Fibroblast of lung (primary cell): ENCODE data around the gene CP. TPM values are rescaled to one million over a fixed set of nuclear protein-coding genes. Genes with fewer than 3 reads are reported as not detected.

Experiments
- DNase-seq, 2 donors: peaks; one replicate each; pipeline versions ENCODE4 v3.0.0 to v3.0.0-alpha.2; 2010; ENCODE audit warnings: low read depth in 2 of 2
- H2AFZ ChIP-seq: 2 replicates; pipeline ENCODE4 v1.5.1; 2012; ENCODE audit warnings: low read length, control low read depth, inconsistent platforms
- H3K27ac ChIP-seq: 2 replicates; pipeline ENCODE4 v1.5.1; 2011; ENCODE audit warnings: low read length, control low read depth; ENCODE audit not compliant: insufficient read depth
- H3K27me3 ChIP-seq: 2 replicates; pipeline ENCODE4 v1.5.1; 2011; ENCODE audit warnings: mild to moderate bottlenecking, low read length; ENCODE audit not compliant: control insufficient read depth, insufficient read depth
- H3K36me3 ChIP-seq: 2 replicates; pipeline ENCODE4 v1.5.1; 2011; ENCODE audit warnings: low read length; ENCODE audit not compliant: control insufficient read depth, insufficient read depth
- H3K4me1 ChIP-seq: 2 replicates; pipeline ENCODE4 v1.5.1; 2011; ENCODE audit warnings: low read length; ENCODE audit not compliant: control insufficient read depth, insufficient read depth; ENCODE audit errors: extremely low read depth
- H3K4me2 ChIP-seq: 2 replicates; pipeline ENCODE4 v1.5.1; 2011; ENCODE audit warnings: low read length, control low read depth; ENCODE audit not compliant: insufficient read depth; ENCODE audit errors: extremely low read depth
- H3K4me3 ChIP-seq, 4 experiments: fragments of 200-600 bp in 1 of 4; sonication (generic) in 1 of 4; replicated peaks in 1 of 4; 2 replicates each; pipeline ENCODE4 v1.5.1; 2011 to 2016; ENCODE audit warnings: low read length in 4 of 4, low read depth in 3 of 4, mild to moderate bottlenecking in 3 of 4, control low read depth in 2 of 4, inconsistent platforms in 1 of 4, mixed read lengths in 1 of 4; ENCODE audit not compliant: insufficient read depth in 1 of 4; ENCODE audit errors: control extremely low read depth in 1 of 4
- H3K79me2 ChIP-seq: 2 replicates; pipeline ENCODE4 v1.5.1; 2012; ENCODE audit warnings: mild to moderate bottlenecking, low read length, inconsistent platforms; ENCODE audit not compliant: control insufficient read depth, insufficient read depth
- H3K9ac ChIP-seq: 2 replicates; pipeline ENCODE4 v1.5.1; 2011; ENCODE audit warnings: mild to moderate bottlenecking, low read length, control low read depth; ENCODE audit not compliant: insufficient read depth
- H3K9me3 ChIP-seq: 2 replicates; pipeline ENCODE4 v1.5.1; 2012; ENCODE audit warnings: low read depth, low read length; ENCODE audit not compliant: control insufficient read depth, insufficient read depth
- H4K20me1 ChIP-seq: 2 replicates; pipeline ENCODE4 v1.5.1; 2011; ENCODE audit warnings: low read length; ENCODE audit not compliant: control insufficient read depth, insufficient read depth; ENCODE audit errors: extremely low read depth
- CTCF ChIP-seq, 2 donors: IDR thresholded peaks in 1 of 2; conservative IDR thresholded peaks in 1 of 2; 1 replicate in 1 of 2; 2 replicates in 1 of 2; pipeline ENCODE4 v1.5.1; 2011 to 2012; ENCODE audit warnings: low read length in 2 of 2, control low read depth in 1 of 2, inconsistent platforms in 1 of 2, low read depth in 1 of 2, mild to moderate bottlenecking in 1 of 2
- EZH2 ChIP-seq: IDR thresholded peaks from 2 replicates; pipeline ENCODE4 v1.5.1; 2012; ENCODE audit warnings: low read length, control low read depth, mild to moderate bottlenecking; ENCODE audit errors: missing control alignments
- polyA plus RNA-seq, 2 donors: library from polyadenylated mRNA; depleted of rRNA in 1 of 2; stranded (reverse) in 1 of 2; unstranded in 1 of 2; fragments of >200 nt; gene quantifications; 2 replicates each; pipeline ENCODE4 v1.2.1, GENCODE V29; 2011 to 2012; ENCODE audit warnings: missing spikeins in 1 of 2
- total RNA-seq: library from RNA; depleted of rRNA; stranded (reverse); fragments of >200 nt; gene quantifications from 2 replicates; pipeline ENCODE4 v1.2.1, GENCODE V29; 2014

CP gene
- total and polyA plus RNA-seq, 2 donors (not counting 1 experiment from before 2014, with no cell fraction given): 0.03 TPM; not detected in 1

GRCh38 chr3:149145974-149146373, 75.7 kb downstream of the CP start:
- Histone ChIP-seq H3K27ac (no peak overlapping the region), H2AFZ (no peak overlapping the region), H3K4me2 (no peak overlapping the region), H3K9ac (no peak overlapping the region), H3K4me3 (no peak overlapping the region), H3K79me2 (no peaks in the 10 kb centered on the region), H3K9me3 (no peaks in the 10 kb centered on the region), H3K4me1 (no peaks in the 10 kb centered on the region), H4K20me1 (no peaks in the 10 kb centered on the region), H3K27me3 (no peaks in the 10 kb centered on the region), H3K36me3 (peaks cover 6% of the 10 kb centered on the region)
- TF ChIP-seq EZH2 (no peak), CTCF (conservative IDR thresholded peaks at IDR 0.05 in 1 of 2, IDR thresholded peaks at IDR 0.05 in 1 of 2; ENCODE audit: low read depth in 1 of 2, low read length in 2 of 2) (no peak)
- no peak for DNase-seq

- no peaks in the 10 kb centered on the region for H3K9me3 ChIP-seq
- no peaks in the 10 kb centered on the region for H3K27me3 ChIP-seq
- H3K9ac ChIP-seq: no peak overlapping the region
- DNase-seq: no peak
- H4K20me1 ChIP-seq: no peaks in the 10 kb centered on the region
- no peaks in the 10 kb centered on the region for H3K79me2 ChIP-seq
- TF ChIP-seq EZH2 (no peak), CTCF (conservative IDR thresholded peaks at IDR 0.05 in 1 of 2, IDR thresholded peaks at IDR 0.05 in 1 of 2; ENCODE audit: low read depth in 1 of 2, low read length in 2 of 2) (no peak)
- H3K36me3 ChIP-seq: peaks cover 6% of the 10 kb centered on the region
- no peak overlapping the region for H3K4me3 ChIP-seq
- no peak overlapping the region for H2AFZ ChIP-seq
- no peaks in the 10 kb centered on the region for H3K4me1 ChIP-seq
- no peak overlapping the region for H3K27ac ChIP-seq
- no peak overlapping the region for H3K4me2 ChIP-seq
Observed at GRCh38 chr3:149145356-149145755, 76.3 kb downstream of the CP start.

- H3K27ac ChIP-seq: no peak overlapping the region
- no peak overlapping the region for H2AFZ ChIP-seq
- H3K4me3 ChIP-seq: no peak overlapping the region
- peaks cover 2% of the 10 kb centered on the region for H3K79me2 ChIP-seq
- H3K36me3 ChIP-seq: peaks cover 6% of the 10 kb centered on the region
- H3K9ac ChIP-seq: no peak overlapping the region
- H3K4me1 ChIP-seq: no peaks in the 10 kb centered on the region
- H3K9me3 ChIP-seq: no peaks in the 10 kb centered on the region
- H3K4me2 ChIP-seq: no peak overlapping the region
- no peaks in the 10 kb centered on the region for H3K27me3 ChIP-seq
- H4K20me1 ChIP-seq: no peaks in the 10 kb centered on the region
- DNase-seq: no peak
- TF ChIP-seq CTCF (conservative IDR thresholded peaks at IDR 0.05 in 1 of 2, IDR thresholded peaks at IDR 0.05 in 1 of 2; ENCODE audit: low read depth in 1 of 2, low read length in 2 of 2): no peak
Observed at GRCh38 chr3:149142682-149143081, 78.9 kb downstream of the CP start.
